Left lung (tissue), 10 donors: Measurements from ENCODE around the gene ETV5. TPM values are rescaled to one million over a fixed set of nuclear protein-coding genes. Genes with fewer than 3 reads are reported as not detected.
A peak's percentile ranks its signal among the peaks of the same experiment; 100 is the strongest.

Experiments used
- ATAC-seq: fragments of 200-7000 bp; cut with Tn5 transposase; one replicate; pipeline ENCODE4 v1.9.1; 2020; ENCODE audit warnings: moderate library complexity
- DNase-seq, 4 donors: peaks; one replicate each; pipeline ENCODE4 v3.0.0-alpha.2; 2013 to 2020
- H3K27ac ChIP-seq, 2 donors: fragments of 200-600 bp; sonication (generic) in 1 of 2; one replicate each; pipeline versions ENCODE4 v1.5.0 to v1.8.0; 2020 to 2021
- H3K27me3 ChIP-seq, 2 donors: fragments of 200-600 bp; sonication (generic) in 1 of 2; one replicate each; pipeline versions ENCODE4 v1.5.0 to v1.8.0; 2020 to 2021
- H3K36me3 ChIP-seq, 2 donors: fragments of 200-600 bp; sonication (generic) in 1 of 2; one replicate each; pipeline versions ENCODE4 v1.5.0 to v1.8.0; 2020 to 2021
- H3K4me1 ChIP-seq, 2 donors: fragments of 200-600 bp; one replicate each; pipeline ENCODE4 v1.8.0; 2021
- H3K4me3 ChIP-seq, 2 donors: fragments of 200-600 bp; sonication (generic) in 1 of 2; one replicate each; pipeline versions ENCODE4 v1.5.0 to v1.8.0; 2020 to 2021; ENCODE audit warnings: mild to moderate bottlenecking in 1 of 2
- H3K9me3 ChIP-seq, 2 donors: fragments of 200-600 bp; sonication (generic) in 1 of 2; one replicate each; pipeline versions ENCODE4 v1.5.0 to v1.8.0; 2020 to 2021
- CTCF ChIP-seq, 2 donors: fragments of 200-600 bp; sonication (generic) in 1 of 2; IDR thresholded peaks; one replicate each; pipeline versions ENCODE4 v1.5.0 to v1.8.0; 2021; ENCODE audit warnings: antibody characterized with exemption in 2 of 2
- intact Hi-C, 2 donors: fragments of 100-400 bp; cut with DNase I; formaldehyde crosslinking; loops; one replicate each; pipeline versions ENCODE4 v1.11.2 to v1.14.2; 2022
- polyA plus RNA-seq, 6 donors: library from polyadenylated mRNA; unstranded; fragments of 120-200 nt; gene quantifications; one replicate each; pipeline ENCODE4 v1.2.1, GENCODE V29; 2013; ENCODE audit not compliant: insufficient read length in 6 of 6
- total RNA-seq, 2 donors: library from RNA; stranded (reverse); fragmentation: NEBNext Ultra II Directional; extraction: Animal tissue kit (Norgen Biotek cat#: 25700); gene quantifications; one replicate each; pipeline ENCODE4 v1.2.1, GENCODE V29; 2021
- donor health status: DM: no; HTN: yes; CAD: no.
- donor health status: DM: no; HTN: no; CAD: no.

The ETV5 gene
- total and polyA plus RNA-seq, 8 donors, result 40.7 to 332 (median 266) TPM

- no peak for DNase-seq
- no peak for ATAC-seq
- TF ChIP-seq CTCF (IDR thresholded peaks at IDR 0.05), result no peak
- Histone ChIP-seq H3K4me1 (no peaks in the 10 kb centered on the region), H3K27me3 (no peaks in the 10 kb centered on the region), H3K4me3 (no peak overlapping the region), H3K27ac (no peak overlapping the region), H3K9me3 (no peaks in the 10 kb centered on the region), H3K36me3 (peaks cover 0 to 33% of the 10 kb centered on the region in 2 donors)
- intact Hi-C loops, result no loop called here
These were observed 62.1 kb downstream of the ETV5 start for GRCh38 chr3:186046838-186047237.

GRCh38 chr3:186044968-186045367 lies 63.9 kb downstream of the ETV5 start:
- H3K4me3 ChIP-seq, result no peak overlapping the region
- intact Hi-C loops, result no loop called here
- no peaks in the 10 kb centered on the region for H3K9me3 ChIP-seq
- H3K4me1 ChIP-seq, result no peaks in the 10 kb centered on the region
- TF ChIP-seq CTCF (IDR thresholded peaks at IDR 0.05), result no peak
- DNase-seq (no peak), ATAC-seq (peak; percentile 41)
- H3K27me3 ChIP-seq, result no peaks in the 10 kb centered on the region
- H3K36me3 ChIP-seq, result peaks cover 0 to 26% of the 10 kb centered on the region in 2 donors
- no peak overlapping the region for H3K27ac ChIP-seq

DNA sequence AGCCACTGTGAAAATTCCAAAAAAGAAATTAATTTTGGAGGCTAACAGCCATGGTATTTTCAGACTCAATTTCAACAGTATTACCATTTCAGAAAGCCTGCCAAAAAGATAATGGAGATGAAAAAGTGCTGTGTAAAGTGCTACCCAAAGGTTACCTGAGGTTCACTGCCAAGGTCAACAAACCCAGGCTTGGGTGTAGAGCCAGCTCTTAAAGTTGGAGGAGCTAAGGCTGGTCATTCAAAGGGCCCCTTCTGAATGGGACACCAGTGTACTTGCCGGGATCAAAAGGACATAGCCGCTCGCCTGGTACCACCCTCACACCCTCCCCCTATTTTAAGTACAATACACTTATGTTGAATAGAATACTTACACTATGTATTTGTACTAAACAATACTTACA lies 64.5 kb downstream of the ETV5 start:
- Histone ChIP-seq H3K27ac (no peak overlapping the region), H3K36me3 (peaks cover 0 to 26% of the 10 kb centered on the region in 2 donors), H3K27me3 (no peaks in the 10 kb centered on the region), H3K9me3 (no peaks in the 10 kb centered on the region), H3K4me3 (no peak overlapping the region), H3K4me1 (no peaks in the 10 kb centered on the region)
- DNase-seq (peak in 2 of 4 donors; percentile 36 to 57), ATAC-seq (peak; percentile 92)
- TF ChIP-seq CTCF (IDR thresholded peaks at IDR 0.05), result no peak
- intact Hi-C loops, result no loop called here

GRCh38 chr3:186042521-186043202 lies 66.2 kb downstream of the ETV5 start:
- Histone ChIP-seq H3K36me3 (peaks cover 0 to 9% of the 10 kb centered on the region in 2 donors), H3K27me3 (no peaks in the 10 kb centered on the region), H3K9me3 (peaks cover 0 to 8% of the 10 kb centered on the region in 2 donors), H3K4me3 (no peak overlapping the region), H3K27ac (no peak overlapping the region), H3K4me1 (no peaks in the 10 kb centered on the region)
- intact Hi-C loops, result no loop called here
- DNase-seq (no peak), ATAC-seq (no peak)
- no peak for TF ChIP-seq CTCF (IDR thresholded peaks at IDR 0.05)

- Histone ChIP-seq H3K4me1 (no peaks in the 10 kb centered on the region), H3K27ac (no peak overlapping the region)
- intact Hi-C loops, result no loop called here
These were observed 66.9 kb downstream of the ETV5 start for GRCh38 chr3:186042036-186042435.

More at GRCh38 chr3:186042036-186042435, 66.9 kb downstream of the ETV5 start:
- no peak for DNase-seq
- ATAC-seq, result no peak
- peaks cover 0 to 3% of the 10 kb centered on the region in 2 donors for H3K36me3 ChIP-seq
- H3K27me3 ChIP-seq, result no peaks in the 10 kb centered on the region
- H3K4me3 ChIP-seq, result no peak overlapping the region
- TF ChIP-seq CTCF (IDR thresholded peaks at IDR 0.05), result no peak
- H3K9me3 ChIP-seq, result peaks cover 0 to 8% of the 10 kb centered on the region in 2 donors
